Fibroblast of lung (primary cell): ENCODE results near the gene DHX16.

Experiments used
- EZH2 ChIP-seq: IDR thresholded peaks from 2 replicates; pipeline ENCODE4 v1.5.1; 2012; ENCODE audit warnings: low read length, control low read depth, mild to moderate bottlenecking; ENCODE audit errors: missing control alignments
- TF ChIP-seq, protein P1 (sequence below), 2 donors: IDR thresholded peaks in 1 of 2; conservative IDR thresholded peaks in 1 of 2; 1 replicate in 1 of 2; 2 replicates in 1 of 2; pipeline ENCODE4 v1.5.1; 2011 to 2012; ENCODE audit warnings: low read length in 2 of 2, control low read depth in 1 of 2, inconsistent platforms in 1 of 2, low read depth in 1 of 2, mild to moderate bottlenecking in 1 of 2

DNA sequence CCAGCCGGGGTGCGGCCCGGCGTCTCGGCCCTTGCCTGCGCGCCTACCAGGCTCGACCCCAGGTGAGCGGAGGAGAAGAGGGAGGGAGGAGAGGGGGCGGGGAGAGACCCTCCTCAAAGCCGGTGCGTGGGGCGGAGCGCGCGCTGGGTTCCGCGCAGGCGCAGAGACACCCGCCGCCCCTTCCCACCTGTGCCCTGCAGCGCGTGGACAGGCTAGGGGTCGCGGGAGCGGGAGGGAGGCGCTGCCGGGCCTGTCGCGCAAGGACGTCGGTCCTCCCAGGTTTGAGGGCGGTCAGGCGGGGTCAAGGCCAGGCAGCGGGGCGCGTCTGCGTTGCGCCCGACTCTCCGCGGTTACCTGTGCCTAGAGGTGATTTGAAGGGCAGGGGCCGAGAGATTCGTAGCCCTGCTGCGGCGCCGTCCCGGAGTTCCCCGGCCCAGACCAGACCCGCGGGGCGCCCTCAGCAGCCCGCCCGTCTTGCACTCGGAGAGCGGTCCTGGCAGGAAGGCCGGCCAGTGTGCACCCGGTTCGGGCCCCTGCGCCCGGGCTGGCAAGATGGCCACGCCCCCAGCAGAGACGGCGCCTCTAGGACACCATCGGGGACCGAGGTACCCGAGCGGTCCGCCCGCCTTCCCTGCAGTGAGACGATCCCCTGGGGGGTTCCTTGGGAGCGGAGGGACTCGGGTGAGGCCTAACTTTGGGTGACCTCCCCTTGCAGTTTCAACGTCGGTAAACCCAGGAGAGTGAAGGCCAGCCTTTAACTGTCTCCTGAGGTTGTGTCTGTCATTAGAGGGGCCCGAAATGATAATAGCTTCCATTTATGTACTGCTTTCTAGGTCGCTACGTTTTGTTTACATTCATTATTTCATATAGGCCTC lies 25.3 kb downstream of the DHX16 start:
- TF ChIP-seq, protein P1, sequence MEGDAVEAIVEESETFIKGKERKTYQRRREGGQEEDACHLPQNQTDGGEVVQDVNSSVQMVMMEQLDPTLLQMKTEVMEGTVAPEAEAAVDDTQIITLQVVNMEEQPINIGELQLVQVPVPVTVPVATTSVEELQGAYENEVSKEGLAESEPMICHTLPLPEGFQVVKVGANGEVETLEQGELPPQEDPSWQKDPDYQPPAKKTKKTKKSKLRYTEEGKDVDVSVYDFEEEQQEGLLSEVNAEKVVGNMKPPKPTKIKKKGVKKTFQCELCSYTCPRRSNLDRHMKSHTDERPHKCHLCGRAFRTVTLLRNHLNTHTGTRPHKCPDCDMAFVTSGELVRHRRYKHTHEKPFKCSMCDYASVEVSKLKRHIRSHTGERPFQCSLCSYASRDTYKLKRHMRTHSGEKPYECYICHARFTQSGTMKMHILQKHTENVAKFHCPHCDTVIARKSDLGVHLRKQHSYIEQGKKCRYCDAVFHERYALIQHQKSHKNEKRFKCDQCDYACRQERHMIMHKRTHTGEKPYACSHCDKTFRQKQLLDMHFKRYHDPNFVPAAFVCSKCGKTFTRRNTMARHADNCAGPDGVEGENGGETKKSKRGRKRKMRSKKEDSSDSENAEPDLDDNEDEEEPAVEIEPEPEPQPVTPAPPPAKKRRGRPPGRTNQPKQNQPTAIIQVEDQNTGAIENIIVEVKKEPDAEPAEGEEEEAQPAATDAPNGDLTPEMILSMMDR (conservative IDR thresholded peaks at IDR 0.05 in 1 of 2, IDR thresholded peaks at IDR 0.05 in 1 of 2; ENCODE audit: low read depth in 1 of 2, low read length in 2 of 2) = no peak
- no peak for TF ChIP-seq EZH2
